Caki2 (cell line): ENCODE data around the gene SERPINB6. TPM values are rescaled to one million over a fixed set of nuclear protein-coding genes. Genes with fewer than 3 reads are reported as not detected.
"Not testable (repeated sequence)": the region's sequence is repeated elsewhere in the genome, so short reads cannot be mapped to it uniquely, and the experiment has no call there.

Source experiments
- DNase-seq: peaks from one replicate; pipeline ENCODE4 v3.0.0-alpha.2; 2015; ENCODE audit warnings: low read depth
- in situ Hi-C: cut with HindIII; loops from 2 replicates; pipeline ENCODE4 v1.10.0; 2016; ENCODE audit warnings: low sequenced_read_pairs, low pct_unique_long_range_greater_than_20kb, mixed read lengths
- total RNA-seq: library from RNA; depleted of rRNA; stranded (reverse); fragments of >200 nt; shearing (Covaris generic); gene quantifications from 2 replicates; pipeline ENCODE4 v1.2.3, GENCODE V29; 2014; ENCODE audit warnings: low replicate concordance; rRNA removed

SERPINB6 gene
- total RNA-seq, 1 experiment from 2014 or later = 154 TPM

DNA sequence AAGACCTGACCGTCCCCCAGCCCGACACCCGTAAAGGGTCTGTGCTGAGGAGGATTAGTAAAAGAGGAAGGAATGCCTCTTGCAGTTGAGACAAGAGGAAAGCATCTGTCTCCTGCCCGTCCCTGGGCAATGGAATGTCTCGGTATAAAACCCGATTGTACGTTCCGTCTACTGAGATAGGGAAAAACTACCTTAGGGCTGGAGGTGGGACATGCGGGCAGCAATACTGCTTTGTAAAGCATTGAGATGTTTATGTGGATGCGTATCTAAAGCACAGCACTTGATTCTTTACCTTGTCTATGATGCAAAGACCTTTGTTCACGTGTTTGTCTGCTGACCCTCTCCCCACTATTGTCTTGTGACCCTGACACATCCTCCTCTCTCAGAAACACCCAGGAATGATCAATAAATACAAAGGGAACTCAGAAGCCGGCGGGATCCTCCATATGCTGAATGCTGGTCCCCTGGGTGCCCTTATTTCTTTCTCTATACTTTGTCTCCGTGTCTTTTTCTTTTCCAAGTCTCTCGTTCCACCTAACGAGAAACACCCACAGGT, 62.2 kb downstream of the SERPINB6 start:
- in situ Hi-C loops, DNase-seq: not testable (repeated sequence)

DNA sequence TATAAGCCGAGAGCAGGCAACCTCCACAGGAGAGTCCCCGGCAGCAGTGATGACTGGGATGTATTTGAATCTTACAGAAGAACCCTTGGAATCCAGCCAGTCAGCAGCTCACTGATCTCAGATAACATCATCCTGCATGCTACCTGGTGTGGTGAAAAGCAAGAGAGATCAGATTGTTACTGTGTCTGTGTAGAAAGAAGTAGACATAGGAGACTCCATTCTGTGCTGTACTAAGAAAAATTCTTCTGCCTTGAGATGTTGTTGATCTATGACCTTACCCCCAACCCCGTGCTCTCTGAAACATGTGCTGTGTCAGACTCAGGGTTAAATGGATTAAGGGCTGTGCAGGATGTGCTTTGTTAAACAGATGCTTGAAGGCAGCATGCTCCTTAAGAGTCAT, 62.9 kb downstream of the SERPINB6 start:
- in situ Hi-C loops, DNase-seq: not testable (repeated sequence)

DNA sequence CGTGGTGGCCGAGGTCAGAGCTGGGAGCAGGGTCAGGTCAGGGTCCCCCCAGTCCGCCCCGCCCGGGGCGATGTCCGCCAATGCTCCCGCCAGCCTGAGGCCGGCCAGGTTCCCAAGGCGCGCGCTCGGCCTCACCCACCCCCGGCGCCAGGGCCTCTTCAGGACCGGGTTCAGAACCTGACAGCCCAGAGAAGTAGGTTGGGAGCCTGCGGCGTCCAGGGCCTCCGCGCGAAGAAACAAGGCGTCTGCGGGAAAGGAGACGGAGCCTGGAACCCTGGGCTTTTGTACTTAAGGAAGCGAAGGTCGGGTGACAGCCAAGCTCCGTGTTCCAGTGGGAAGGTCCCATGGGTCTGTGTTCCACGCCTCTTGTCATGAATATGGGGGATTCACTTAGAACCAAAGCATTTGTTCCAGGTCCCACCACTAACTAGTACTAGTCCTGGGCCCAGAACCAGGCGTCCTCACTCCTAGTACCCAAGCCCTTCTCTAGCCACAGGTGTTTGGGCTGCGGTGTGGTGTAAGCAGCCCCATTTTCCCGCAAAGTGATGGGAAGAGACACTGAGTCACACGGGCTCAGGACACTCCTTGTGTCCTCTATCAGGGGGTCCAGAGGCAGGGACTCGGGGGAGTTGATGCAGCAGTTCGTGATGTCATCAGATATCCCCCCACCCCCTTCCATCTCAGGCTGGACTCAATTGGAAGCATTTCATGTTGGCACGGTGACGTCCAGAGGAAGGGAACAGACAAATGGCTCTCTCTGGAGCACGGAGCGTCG, 67.8 kb downstream of the SERPINB6 start:
- DNase-seq, in situ Hi-C loops: not testable (repeated sequence)

DNA sequence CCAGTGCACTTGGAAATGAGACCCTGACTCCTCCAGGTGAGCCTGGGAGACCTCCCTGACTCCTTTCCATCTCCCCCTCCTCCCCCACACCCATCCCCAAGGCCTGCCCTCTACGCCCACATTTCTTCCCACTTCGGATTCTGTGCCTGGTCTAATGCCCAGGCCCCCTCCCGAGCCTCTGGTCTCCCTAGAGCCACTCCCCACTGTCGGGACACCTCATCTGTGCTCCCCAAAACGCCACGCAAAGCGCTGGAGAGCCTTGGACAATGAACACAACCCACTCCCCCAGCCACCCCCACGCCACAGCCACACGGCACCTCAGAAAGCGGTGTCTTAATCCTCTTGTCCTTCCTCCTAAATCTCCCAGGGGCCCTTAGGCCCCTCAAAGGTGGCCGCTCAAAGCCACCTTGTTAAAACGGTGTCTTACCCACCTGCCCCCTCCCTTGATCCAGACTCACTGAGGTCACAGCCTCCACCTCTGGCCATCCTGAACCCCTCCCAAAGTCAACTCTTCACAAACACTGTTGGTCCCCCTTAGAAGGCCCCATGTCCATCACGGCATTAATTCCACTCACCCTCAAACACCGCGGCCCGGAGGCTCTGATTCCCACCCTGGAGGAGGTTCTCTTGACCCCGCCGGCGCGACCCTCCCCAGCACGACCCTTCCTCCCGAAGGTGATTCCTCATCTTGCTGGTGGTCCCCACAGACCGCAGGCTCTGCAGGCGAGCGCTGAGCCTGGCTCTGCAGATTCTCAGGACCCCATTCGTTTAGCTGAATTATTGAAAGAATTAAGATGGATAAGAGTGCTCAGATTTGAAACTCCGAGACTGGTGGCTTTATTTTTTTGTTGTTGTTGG, 69.5 kb downstream of the SERPINB6 start:
- in situ Hi-C loops, DNase-seq: not testable (repeated sequence)

DNA sequence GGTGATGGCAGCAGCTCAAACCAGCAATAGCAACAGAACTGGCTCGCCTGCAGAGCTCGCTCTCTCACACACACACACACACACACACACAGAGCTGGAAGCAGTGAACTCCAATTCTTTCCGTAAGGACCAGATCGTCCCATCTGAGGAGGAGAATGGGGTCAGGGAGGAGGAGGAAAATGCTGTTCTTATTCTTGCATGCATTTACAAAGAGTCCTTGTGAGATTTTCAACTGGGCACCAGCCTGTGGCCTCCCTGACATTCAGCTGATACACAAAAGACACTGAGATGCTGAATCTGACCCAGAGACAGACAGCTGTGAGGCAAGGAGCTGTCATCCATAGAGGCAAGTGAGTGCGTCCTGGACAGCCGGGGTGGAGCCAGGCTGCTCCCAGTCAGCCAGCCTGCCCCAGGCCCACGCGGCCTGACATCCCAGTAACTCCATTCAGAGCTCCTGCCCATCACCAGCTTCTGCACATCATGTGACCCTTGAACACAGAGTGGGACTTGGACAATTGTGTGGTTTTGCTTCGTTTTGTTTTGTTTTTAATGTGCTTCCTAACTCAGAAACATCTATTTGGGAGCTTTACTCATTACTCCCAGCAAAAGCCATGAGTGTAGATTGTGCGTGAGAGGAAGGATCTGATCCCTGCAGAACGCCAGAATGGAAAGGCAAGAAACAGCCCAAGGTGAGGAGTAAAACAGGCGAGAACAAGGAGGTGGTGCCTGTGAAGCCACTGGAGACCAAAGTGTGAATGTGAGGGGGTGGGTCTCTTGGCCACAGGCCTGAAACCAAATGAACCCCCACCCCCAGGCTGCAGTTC, 70.3 kb downstream of the SERPINB6 start:
- in situ Hi-C loops = no loop called here
- no peak for DNase-seq

DNA sequence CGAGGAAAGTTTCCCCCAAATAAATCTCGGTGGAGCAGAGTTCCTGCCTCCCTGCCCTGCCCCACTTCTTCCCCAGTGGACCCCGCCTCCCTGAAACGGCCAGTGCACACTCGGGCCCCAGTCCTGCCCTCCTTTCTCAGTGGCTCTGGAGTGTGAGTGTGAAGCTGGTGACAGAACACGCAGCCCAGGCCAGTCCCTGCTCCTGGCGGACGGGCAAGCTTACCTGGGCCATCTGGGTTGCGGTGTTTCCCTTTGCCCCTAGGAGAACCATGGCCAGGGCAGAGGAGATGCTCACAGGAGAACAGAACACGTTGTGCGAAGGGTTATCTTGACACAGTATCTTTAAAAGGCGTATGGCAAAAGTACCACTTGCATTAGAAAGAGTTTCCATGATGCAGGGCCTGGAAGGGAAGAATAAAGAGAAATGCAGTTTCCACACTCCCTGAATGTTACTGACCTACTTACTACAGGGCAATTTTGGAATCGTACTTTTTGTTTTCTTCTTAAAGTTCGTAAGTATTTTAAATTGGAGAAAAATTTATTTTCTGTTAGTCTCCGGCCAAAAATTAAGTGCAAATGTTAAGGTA, 71.1 kb downstream of the SERPINB6 start:
- in situ Hi-C loops = no loop called here
- DNase-seq = no peak

DNA sequence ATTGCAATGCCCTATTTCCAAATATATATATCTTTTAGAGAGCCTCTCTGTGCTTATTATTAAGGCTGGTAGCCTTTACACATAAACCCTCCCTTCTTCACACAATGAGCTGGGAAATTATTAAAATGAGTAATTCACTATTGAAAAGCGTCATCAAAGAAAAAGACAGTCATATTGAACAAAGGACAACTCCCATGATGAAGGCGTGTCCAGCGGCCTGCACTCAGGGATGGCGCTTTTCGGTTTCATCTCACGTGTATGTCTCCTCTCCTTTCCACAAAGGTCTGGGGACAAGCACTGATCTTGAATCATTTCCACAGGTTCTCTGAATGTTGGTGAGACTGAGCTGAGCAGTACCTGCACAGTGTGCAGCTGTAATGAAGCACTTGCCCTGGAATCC, 71.8 kb downstream of the SERPINB6 start:
- in situ Hi-C loops = no loop called here
- DNase-seq = no peak

Other genes starting within 250 kb of the SERPINB6 start
- 0.57 and 1.2 TPM in 2 replicates for gene MYLK4, start 220.6 kb downstream of the SERPINB6 start, total RNA-seq
- 75.4 and 94.7 TPM in 2 replicates for gene WRNIP1, start 206.2 kb downstream of the SERPINB6 start, total RNA-seq
- 51.6 and 54.2 TPM in 2 replicates for gene SERPINB1, start 129.7 kb downstream of the SERPINB6 start, total RNA-seq
- 0.75 and 2.6 TPM in 2 replicates for gene SERPINB9, start 68.3 kb downstream of the SERPINB6 start, total RNA-seq
- 68.5 and 87.8 TPM in 2 replicates for gene NQO2, start 28.3 kb upstream of the SERPINB6 start, total RNA-seq
- gene RIPK1, start 96.9 kb upstream of the SERPINB6 start, total RNA-seq = 6.7 and 7.5 TPM in 2 replicates
- 29.5 and 35.9 TPM in 2 replicates for gene BPHL, start 147.1 kb upstream of the SERPINB6 start, total RNA-seq
- gene TUBB2A, start 186.0 kb upstream of the SERPINB6 start, total RNA-seq = 69.0 and 77.3 TPM in 2 replicates